ENCODE data around the gene ZNF428.

The ZNF428 gene

GRCh38 chr19:43560687-43561086 lies 58.7 kb downstream of the ZNF428 start:
- no peak for DNase-seq
